ENCODE measurements around the gene SUMO4. TPM values are rescaled to one million over a fixed set of nuclear protein-coding genes. Genes with fewer than 3 reads are reported as not detected.

The SUMO4 gene
- total RNA-seq, 2 donors from 2014 or later = 0.88 to 1.8 TPM

GRCh38 chr6:149385998-149386646, 13.9 kb upstream of the SUMO4 start:
- intact Hi-C loops (cut with DNase I) = no loop called here
- DNase-seq (ENCODE audit: low spot score) = no peak

DNA sequence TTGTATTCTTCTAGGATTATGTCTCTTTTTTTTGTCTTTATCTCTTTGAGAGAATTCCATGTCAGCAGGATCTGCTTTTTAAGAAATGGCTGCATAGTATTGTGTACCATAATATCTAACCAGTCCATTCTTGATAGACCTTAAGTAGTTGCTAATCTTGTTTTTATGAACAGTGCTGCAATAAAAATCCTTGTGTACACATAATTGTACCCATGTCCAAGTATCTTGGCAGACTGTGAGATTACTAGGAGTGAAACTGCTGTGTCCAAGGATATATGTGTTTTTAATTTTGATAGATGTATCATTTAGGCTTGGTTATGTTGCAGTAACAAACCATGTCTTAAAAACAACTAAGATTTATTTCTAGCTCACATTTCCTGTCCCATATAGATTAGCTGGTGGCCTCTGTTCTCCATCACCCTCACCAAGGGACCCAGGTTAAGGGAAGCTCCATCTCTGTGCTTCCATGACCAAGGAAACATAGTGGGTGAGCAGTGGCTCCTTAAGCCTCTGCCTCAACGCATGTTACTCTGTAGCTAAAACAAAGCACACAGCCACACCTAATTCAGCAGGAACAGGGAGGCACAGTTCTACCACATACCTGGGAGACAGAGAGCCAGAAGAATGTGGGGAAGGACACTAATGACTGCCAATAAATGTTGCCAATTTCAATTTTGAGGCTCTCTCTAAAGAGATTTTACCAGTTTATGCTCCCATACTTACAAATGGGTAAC, 12.1 kb upstream of the SUMO4 start:
- intact Hi-C loops (cut with DNase I) = no loop called here
- DNase-seq (ENCODE audit: low spot score) = no peak

GRCh38 chr6:149389509-149390297, 10.4 kb upstream of the SUMO4 start:
- intact Hi-C loops (cut with DNase I) = no loop called here
- DNase-seq (ENCODE audit: low spot score) = no peak

GRCh38 chr6:149392093-149392492, 8.0 kb upstream of the SUMO4 start:
- DNase-seq (ENCODE audit: low spot score) = no peak
- intact Hi-C loops (cut with DNase I) = no loop called here

- DNase-seq (ENCODE audit: low spot score) = no peak
- intact Hi-C loops (cut with DNase I) = no loop called here
Measured at GRCh38 chr6:149392535-149392934, 7.5 kb upstream of the SUMO4 start.

DNA sequence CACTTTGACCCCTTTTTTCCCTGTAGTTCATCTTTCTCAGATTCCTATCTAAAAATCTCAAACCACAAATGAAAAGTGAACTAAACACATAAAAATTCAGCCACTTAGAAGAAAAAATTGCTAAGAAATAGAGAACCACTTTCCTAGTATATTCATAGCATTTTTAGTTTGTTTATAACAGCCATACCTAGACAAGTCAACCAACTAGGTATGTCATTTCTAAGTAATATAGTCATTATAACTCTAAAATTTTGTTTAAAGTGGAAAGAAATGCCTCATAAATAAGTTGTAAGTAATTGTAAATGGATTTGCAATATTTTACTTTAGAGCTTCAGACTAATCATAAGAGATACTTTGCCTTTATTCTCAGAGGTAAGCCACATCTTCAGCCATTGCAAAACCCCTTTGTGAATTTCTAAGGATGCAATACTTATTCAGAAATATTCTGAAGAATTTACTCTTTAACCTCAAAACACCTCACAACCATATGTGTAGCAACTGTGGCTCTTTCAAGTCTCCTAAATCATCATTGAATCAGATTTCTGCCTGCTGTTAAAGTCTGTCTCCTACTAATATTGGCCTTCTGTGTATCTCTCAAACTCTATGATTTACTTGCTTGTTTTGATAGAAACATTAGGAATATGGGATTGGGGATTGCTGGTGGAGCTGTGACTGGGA, 6.9 kb upstream of the SUMO4 start:
- intact Hi-C loops (cut with DNase I) = no loop called here
- no peak for DNase-seq (ENCODE audit: low spot score)

GRCh38 chr6:149395185-149395584, 4.9 kb upstream of the SUMO4 start:
- intact Hi-C loops (cut with DNase I) = no loop called here

DNA sequence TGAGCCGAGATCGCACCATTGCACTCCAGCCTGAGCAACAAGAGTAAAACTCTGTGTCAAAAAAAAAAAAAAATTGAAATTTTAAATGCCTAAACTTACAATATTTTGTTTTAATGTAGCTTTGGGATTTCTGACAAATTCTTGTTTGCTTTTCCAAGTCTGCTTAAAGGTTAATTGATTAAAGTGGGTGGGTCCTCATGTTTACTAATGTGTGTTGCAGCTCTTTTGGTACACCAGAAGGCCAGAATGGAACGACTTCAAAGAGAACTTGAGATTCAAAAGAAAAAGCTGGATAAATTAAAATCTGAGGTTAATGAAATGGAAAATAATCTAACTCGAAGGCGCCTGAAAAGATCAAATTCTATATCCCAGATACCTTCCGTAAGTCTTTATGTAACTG, 2.7 kb upstream of the SUMO4 start:
- intact Hi-C loops (cut with DNase I) = no loop called here
- no peak for DNase-seq (ENCODE audit: low spot score)

More at GRCh38 chr6:149395185-149395584, 4.9 kb upstream of the SUMO4 start:
- DNase-seq (ENCODE audit: low spot score) = no peak

GRCh38 chr6:149403534-149403933, 3.5 kb downstream of the SUMO4 start:
- intact Hi-C loops (cut with DNase I) = no loop called here
- DNase-seq (ENCODE audit: low spot score) = no peak

DNA sequence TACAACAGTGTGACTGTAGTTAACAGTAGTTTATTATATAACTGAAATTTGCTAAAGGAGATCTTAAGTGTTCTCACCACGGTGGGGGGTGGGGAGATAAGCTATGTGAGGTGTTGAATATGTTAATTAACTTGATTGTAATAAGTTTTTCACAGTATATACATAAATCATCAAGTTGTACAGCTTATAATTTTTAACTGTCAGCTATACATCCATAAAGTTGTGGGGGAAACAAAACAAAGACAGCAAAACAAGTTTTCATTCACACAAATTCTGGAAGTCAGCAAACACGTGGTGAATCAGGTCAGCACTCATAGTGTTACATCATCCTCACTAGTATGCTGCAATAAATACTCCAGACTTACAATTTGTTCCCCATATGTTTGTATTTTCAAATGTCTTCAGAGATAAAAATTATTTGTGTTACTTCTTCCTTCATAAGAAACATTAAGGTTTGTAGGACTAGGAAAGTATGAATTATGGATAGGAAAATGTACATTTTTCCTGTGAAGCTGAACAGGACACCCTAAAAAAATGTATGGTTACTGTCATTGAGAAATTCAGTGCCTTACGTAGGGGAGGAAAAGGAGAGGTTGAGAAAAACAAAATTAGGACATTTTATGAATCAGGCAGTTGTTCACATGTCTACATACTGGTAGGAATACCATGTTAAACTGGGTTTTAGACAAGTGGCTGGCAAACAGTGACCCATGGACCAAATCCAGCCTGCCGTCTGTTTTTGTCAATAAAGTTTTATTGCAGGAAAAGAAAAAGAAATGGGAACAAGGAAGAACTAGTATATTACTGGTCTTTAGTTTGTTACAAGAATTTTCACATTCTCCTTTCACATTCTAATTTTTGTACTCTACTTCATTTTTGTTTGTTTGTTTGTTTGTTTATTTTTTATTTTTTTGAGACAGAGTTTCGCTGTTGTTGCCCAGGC, 6.0 kb downstream of the SUMO4 start:
- intact Hi-C loops (cut with DNase I) = no loop called here
- no peak for DNase-seq (ENCODE audit: low spot score)

DNA sequence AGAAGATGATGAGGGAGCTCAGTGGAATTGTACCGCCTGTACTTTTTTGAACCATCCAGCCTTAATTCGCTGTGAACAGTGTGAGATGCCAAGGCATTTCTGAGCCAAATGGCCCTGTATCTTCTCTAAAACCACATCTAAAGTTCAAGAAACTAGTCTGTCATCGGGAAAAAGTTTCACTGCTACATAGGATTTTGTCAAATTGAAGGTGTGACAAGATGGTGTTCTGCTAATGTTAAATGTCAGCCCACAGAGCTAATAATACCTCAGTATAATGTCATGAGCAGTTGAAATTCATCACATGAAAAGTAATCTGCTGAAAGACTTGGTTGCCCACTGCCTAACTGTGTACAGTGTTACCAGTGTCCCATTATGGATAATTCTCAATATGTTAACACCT, 9.6 kb downstream of the SUMO4 start:
- intact Hi-C loops (cut with DNase I) = loop anchor here in 1 of 2 donors (5.0 kb wide), 1 partner anchor 1187 kb away; no protein-coding TSS in a partner anchor
- no peak for DNase-seq (ENCODE audit: low spot score)

DNA sequence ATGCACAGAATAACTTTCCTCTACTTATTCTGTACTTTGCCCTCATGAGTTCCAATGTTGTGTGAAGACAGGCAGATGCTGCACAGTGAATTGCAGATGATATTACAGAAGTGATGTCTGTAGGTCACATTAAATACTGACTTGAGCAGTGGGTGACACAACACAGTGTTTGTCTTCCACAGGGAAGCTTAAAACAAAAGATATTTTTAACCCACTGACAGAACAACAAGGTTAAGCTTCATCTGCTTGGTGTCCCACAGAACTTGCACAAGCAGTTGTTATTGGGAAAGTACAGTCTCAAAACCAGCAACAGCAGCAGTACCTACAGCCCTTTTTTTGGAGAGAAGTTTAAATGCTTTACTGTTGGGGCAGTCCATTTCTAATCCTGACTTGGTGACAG, 10.5 kb downstream of the SUMO4 start:
- intact Hi-C loops (cut with DNase I) = loop anchor here in 1 of 2 donors (5.0 kb wide), 1 partner anchor 1188 kb away; no protein-coding TSS in a partner anchor
- DNase-seq (ENCODE audit: low spot score) = no peak

DNA sequence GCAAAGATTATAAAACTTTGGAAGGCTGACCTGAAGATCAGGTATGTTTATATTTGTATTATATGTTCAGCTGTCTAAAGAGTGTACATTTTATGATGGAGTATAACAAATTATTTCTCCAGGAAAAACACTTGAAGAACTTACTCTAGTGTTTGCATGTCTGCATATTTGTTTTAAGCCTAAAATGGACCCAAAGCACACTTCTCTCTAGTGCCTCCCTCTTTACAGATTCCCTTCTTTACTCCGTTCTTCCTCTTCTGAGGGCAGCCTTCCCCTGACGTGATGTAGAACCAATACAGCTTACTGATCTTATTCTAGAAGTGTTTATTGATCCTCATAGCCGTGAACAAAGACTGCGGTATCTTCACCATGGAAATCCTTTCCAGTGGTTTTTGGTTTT, 13.9 kb downstream of the SUMO4 start:
- intact Hi-C loops (cut with DNase I) = loop anchor here in 1 of 2 donors (5.0 kb wide), 1 partner anchor 1192 kb away; no protein-coding TSS in a partner anchor
- DNase-seq (ENCODE audit: low spot score) = no peak

- intact Hi-C loops (cut with DNase I) = loop anchor here in 1 of 2 donors (5.0 kb wide), 1 partner anchor 1193 kb away; no protein-coding TSS in a partner anchor
- no peak for DNase-seq (ENCODE audit: low spot score)
Measured at GRCh38 chr6:149414821-149415220, 14.8 kb downstream of the SUMO4 start.

DNA sequence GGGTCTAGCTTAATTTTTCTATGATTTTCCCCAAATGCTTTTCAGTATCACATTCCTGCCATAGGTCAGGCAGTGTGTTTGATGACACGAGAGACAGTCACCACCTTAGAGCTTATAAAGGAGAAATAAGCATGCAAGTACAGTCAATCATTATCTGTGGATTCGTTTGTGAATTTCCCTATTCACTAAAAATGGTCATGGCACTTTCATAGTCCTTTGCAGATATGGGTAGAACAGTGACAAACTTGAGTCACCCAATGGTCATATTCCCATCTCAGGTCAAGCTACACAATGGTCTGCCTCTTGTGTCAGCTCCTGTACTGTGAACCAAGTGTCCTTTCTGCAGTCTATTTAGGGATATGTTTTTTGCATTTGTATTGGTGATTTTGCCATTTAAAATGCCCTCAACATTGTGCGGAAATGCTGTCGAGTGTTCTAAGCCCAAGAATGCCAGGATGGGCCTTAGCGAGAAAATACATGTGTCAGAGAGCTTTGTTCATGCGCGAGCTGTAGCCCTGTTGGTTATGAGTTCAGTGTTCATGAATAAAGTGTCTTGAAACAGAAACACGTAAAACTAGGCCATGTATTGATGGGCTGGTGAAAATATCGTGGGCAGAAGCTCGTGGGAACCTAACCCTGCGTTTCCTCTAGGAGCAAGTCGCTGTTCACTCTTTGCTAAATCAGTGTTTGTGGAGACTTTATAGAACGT, 19.8 kb downstream of the SUMO4 start:
- DNase-seq (ENCODE audit: low spot score) = no peak
- intact Hi-C loops (cut with DNase I) = no loop called here

DNA sequence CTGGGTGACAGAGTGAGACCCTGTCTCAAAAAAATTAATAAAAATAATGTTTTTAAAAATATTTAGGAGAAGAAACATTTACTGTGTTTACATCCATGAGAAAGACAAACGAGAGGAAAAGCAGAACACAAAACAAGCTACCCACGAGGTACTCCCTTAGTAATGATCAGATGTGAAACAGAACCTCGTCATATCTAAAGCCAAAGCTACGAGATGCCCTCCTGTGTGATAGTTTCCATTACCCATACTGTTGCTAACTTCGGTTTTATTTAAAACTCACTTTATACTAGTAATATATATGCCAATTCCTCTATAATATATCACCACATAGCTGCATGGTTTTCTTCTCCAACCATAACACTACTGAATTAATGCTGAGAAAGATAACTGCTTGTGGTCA, 21.1 kb downstream of the SUMO4 start:
- DNase-seq (ENCODE audit: low spot score) = no peak
- intact Hi-C loops (cut with DNase I) = no loop called here

DNA sequence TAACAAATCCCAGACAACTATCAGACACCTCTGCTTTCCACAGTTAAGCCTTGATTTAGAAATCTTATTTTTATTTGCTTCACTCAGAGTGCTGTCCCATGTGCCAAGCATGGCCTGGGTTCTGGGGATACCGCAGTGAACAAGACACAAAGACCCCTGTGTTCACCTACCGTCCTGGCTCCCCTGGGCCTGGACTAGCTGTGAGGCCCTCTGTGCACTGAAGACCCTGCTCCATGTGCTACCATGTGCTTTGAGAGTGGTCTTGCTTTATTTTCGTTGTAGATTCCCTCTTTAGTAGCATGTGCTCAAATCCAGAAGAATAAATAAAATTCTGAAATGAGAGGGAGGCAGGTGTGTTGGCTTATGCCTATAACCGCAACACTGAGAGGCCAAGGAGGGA, 22.5 kb downstream of the SUMO4 start:
- intact Hi-C loops (cut with DNase I) = no loop called here
- DNase-seq (ENCODE audit: low spot score) = no peak

GRCh38 chr6:149423964-149424440, 23.9 kb downstream of the SUMO4 start:
- DNase-seq (ENCODE audit: low spot score) = no peak
- intact Hi-C loops (cut with DNase I) = no loop called here
